Measurements from ENCODE around the gene PLEKHB1.

Gene PLEKHB1, protein sequence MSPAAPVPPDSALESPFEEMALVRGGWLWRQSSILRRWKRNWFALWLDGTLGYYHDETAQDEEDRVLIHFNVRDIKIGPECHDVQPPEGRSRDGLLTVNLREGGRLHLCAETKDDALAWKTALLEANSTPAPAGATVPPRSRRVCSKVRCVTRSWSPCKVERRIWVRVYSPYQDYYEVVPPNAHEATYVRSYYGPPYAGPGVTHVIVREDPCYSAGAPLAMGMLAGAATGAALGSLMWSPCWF

DNA sequence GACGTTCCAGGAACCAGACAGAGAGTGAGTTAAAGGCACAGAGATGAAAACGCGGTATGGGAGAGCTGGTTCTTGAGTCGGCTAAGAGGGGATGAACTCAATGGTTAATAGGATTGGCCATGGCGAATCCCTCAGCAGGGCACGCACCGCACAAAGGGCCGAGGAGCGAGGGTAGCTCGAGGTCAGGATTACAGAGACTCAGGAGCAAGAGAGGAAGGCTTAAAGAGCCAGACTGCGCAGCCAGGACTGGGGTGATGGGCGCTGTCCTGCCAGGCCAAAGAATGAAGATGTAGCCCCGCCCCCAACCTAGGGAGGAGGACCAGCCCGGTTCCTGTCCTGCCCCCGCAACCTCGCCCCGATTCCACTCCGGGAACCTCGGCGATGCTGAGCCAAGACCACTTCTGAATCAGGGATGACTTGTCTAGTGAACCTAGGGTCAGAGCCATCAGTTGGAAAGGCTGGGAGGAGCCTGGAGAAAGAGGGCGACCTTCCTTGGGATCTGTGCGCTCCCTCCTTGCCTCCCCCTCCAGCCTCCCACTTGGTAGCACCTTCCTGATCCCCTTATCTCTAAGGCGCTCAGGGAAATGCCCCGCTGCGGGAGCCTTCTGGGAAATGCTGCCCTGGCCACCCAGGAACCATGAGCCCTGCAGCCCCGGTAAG lies at the start of gene PLEKHB1:
Gene PLEKHB1, plus strand, starts transcription at position 610 of the 660 bp plus-strand sequence. Its CDS starts 28 bp downstream, at position 638.
- no peak for DNase-seq (ENCODE audit: low read depth in 1 of 2, low spot score in 1 of 2)

DNA sequence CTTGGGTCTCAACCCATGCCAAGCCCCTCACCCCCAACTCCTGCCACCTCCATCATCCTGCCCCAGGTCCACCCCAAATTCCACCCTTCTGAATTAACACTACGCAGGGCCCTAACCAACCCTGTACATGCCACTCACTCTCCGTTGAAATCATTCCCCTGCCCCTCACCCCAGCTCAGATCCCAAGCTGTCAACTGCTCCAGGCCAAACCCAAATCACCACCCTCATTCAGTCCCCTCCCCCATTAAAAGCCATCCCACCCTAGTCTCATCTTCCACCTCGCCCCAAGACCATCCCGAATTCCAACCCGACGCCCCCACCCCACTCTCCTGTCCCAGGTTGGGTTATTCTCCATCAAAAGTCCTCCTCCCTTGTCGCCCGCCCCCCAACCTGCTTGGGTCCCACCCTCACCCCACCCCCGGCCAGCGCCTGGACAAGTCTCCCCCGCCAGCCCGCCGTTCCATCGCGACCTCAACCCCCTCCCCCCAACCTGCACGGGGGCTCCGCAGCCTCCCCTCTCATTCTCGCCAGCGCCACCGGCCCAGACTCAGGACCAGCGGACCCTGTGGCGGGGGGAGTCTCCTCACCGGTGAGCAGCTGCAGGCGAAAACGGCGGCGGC lies 48.9 kb upstream of the PLEKHB1 start:
- no peak for DNase-seq (ENCODE audit: low read depth in 1 of 2, low spot score in 1 of 2)

DNA sequence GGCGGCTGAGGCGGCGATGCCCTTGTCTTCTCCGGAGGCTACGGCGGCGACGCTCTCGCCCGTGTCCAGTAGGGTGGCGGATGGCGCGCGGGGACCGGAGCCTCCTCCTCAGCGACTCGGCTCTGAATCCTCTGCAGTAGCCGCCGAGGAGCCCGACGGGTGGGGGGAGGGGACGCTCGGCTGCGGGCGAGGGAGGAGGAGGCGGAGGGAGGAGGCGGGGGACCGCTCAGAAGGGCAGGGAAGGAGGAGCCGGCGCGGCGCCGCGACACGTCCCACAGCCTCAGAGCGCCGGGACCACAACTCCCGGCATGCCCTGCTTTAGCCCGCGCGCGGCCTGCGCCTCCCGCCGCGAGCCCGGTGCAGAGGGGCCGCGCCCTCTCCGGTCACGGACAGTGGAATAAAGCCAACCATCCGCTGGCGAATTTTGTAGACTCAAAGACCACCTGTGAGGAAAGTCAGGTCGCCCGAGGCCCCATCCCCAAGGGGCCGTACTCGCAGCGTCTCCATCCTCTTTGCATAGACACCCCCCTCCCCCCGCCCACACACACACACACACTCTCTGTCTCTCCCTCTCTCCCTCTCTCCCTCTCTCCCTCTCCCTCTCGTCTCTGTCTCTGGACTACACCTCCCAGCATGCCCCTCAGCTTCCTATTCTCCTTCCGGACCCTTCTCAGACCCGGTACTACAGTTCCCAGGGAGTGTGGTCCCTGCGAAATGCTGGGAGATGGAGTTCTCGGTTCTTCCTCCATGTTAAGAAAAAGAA lies 48.2 kb upstream of the PLEKHB1 start, which contains the start of gene FAM168A:
Gene FAM168A, minus strand, starts transcription at position 157 of the 763 bp plus-strand sequence. CDS start 129,638 bp downstream, outside the sequence.
- DNase-seq (ENCODE audit: low read depth in 1 of 2, low spot score in 1 of 2) = peak; percentile 79 to 88

DNA sequence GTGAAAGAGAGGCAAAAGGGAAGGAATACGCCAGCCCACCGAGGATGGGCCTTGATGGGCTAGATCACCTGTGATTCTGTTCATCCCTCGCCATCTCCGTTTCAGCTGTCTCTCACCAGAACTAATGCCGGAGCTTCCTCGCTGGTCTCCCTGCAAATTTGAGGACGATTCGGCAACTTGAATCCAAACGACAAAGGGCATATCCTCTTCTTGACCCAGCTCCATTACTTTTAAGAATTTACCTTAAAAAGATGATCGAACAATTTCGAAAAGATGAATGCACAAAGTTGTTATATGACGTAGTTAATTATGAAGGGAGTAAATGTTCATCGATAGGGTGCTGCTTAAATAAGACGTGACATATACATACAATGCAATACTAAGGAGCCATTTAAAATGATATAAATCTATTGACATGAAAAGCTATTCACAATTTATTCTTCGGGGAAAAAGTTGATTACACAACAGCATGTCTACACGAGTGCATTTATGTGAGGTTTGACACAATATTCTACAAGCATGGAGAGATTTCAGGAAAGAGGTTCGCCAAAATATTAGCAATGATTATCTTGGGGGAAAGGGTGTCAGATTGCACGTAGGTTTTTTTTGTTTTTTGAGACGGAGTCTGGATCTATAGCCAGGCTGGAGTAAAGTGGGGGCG lies 47.5 kb upstream of the PLEKHB1 start:
- no peak for DNase-seq (ENCODE audit: low read depth in 1 of 2, low spot score in 1 of 2)

DNA sequence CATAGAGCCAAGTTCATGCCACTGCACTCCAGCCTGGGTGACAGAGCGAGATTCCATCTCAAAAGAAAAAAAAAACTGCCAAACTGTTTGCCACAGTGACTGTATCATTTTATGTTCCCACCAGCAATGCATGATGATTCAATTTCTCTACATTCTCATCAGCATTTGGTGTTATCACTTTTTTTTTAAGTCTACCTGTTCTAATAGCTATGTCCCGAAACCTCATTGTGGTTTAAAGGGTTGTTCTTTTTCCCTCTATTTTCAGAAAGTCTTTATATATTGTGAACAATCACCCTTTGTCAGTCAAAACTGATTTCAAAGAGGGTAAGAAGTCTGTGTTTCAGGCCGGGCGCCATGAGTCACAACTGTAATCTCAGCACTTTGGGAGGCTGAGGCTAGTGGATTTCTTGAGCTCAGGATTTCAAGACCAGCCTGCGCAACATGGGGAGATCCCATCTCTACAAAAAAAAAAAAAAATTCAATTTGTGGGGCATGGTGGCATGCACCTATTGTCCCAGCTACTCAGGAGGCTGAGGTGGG lies 33.7 kb upstream of the PLEKHB1 start:
- DNase-seq (ENCODE audit: low read depth in 1 of 2, low spot score in 1 of 2) = no peak

DNA sequence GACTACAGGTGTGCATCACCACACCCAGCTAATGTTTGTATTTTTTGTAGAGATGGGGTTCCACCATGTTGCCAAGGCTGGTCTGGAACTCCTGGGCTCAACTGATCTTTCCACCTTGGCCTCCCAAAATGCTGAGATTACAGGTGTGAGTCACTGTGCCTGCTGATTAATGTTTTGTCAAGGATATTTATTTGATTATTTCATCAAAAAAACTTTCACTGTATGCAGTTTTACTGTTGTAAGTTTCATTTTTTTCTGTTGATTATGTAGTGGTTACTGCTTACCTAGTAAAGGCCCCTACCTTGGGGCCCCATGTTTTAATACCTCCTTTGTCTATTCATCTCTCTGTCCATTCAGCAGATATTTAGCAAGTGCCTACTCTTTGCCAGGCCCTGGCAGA lies 31.8 kb upstream of the PLEKHB1 start:
- DNase-seq (ENCODE audit: low read depth in 1 of 2, low spot score in 1 of 2) = no peak

DNA sequence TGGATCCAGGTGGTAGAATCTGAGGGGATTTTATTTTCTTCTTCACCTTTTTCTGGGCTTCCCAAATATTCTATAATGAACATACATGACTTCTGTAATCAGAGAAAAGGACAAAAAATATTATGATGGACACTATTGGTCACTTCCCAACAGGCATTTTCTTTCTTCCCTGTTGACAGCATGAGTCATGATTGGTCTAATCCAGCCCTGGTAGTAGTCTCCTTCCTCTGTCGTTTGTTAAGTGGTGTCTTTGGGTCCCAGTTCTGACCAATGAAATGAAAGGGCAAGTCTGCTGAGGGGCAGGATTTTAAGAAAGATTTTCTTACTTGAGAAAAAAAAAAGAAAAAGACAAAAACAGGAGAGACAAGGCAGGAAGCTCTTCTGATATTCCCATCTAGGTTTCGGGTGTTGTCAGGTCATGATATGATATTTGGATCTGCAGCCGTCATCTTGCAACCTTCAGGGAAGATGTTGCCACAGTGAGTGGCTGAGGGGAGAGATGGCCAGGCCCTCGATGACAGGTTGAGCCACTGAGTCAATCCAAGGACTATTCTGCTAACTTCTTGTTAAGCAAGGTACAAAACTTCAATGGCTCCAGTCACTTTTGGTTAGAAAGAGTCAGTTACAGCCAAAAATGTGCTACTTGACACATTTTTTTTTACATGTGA lies 23.3 kb upstream of the PLEKHB1 start:
- no peak for DNase-seq (ENCODE audit: low read depth in 1 of 2, low spot score in 1 of 2)

DNA sequence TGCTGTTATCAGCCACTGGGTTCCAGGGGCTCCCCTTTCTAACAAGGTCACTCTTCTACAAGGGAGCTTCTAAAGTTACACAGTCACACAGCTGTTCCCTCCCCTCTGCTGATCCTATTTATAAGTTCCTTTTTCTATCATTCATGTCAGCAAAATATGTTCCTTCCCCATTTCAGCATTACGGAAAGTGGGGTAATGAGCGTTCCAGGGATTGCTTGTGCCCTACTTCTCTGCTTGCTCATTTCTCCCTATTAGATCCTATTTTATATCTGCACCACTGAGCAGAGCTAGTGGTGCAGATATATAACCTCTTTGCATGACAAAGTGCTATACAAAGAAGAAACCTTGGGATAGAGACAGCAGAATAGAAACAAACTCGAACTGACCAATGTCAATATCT lies 22.7 kb upstream of the PLEKHB1 start:
- no peak for DNase-seq (ENCODE audit: low read depth in 1 of 2, low spot score in 1 of 2)

DNA sequence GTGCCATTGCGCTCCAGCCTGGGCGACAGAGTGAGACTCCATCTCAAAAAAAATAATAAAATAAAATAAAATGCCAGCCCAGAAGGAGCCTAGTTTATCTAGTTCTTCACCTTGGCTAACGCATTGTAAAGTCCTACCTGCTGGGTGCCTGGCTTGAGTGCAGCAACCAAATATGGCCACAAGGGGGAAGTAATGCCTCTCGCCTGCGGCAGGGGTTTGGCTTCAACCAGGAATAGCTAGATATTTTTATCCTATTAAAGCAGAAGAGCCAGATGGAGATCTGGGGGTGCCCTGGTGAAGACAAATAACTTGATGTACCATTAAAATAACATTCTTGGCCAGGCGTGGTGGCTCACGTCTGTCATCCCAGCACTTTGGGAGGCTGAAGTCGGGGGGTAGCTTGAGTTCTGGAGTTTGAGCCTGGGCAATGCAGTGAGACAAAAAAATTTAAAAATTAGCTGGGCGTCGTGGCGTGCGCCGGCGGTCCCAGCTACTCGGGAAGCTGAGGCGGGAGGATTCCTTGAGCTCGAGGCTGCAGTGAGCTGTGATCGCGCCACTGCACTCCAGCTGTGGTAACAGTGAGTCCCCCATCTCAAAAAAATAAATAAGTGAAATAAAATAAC lies 20.6 kb upstream of the PLEKHB1 start:
- DNase-seq (ENCODE audit: low read depth in 1 of 2, low spot score in 1 of 2) = peak; percentile 28 to 64

DNA sequence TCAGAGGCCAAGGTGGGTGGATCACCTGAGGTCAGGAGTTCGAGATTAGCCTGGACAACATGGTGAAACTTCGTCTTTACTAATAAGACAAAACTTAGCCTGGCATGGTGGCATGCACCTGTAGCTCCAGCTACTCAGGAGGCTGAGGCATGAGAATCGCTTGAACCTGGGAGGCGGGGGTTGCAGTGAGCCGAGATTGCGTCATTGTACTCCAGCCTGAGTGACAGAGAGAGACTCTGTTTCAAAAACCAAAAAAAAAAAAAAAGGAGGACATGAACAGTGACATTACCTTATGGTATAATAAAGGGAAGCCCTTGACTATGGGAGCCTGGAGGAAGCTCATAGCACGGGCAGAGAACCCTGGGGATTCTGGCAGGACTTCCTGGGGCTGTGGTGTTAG lies 16.5 kb upstream of the PLEKHB1 start:
- DNase-seq (ENCODE audit: low read depth in 1 of 2, low spot score in 1 of 2) = no peak

DNA sequence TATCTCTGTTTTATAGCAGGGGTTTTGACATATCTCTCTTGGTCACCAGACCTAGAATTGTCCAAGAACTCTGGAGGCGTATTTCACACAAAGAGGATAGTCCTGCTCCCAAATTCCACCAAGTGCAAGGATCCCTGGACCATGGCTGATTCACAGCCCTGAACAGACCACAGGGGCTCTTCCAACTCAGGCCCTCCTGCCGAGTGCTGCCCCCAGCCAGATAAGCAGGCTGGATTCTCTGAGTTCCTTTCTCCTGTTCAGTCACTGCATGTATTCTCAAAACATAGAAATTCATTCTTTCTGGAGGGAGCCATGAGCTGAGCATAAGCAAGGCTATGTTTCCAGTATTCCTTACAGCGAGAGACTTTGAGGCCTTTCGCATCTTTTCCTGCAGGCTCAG lies 13.4 kb upstream of the PLEKHB1 start:
- DNase-seq (ENCODE audit: low read depth in 1 of 2, low spot score in 1 of 2) = no peak

DNA sequence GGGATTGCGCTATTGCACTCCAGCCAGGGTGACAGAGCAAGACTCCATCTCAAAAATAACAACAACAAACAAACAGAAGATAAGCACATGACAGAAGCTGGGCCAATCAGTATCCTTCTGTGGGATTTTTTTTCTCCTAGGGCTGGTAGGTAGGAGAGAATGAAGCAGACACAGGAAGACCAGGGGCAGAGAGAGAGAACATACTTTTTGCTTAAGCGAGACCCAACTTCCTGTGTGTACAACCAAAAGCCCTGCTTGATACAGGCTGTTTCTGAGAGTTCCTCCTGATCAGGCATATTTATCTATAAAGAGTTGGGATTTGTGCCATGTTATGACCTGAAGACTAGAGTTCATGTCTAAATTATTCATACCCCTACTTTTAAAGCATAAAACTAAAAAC lies 12.4 kb upstream of the PLEKHB1 start:
- DNase-seq (ENCODE audit: low read depth in 1 of 2, low spot score in 1 of 2) = no peak

DNA sequence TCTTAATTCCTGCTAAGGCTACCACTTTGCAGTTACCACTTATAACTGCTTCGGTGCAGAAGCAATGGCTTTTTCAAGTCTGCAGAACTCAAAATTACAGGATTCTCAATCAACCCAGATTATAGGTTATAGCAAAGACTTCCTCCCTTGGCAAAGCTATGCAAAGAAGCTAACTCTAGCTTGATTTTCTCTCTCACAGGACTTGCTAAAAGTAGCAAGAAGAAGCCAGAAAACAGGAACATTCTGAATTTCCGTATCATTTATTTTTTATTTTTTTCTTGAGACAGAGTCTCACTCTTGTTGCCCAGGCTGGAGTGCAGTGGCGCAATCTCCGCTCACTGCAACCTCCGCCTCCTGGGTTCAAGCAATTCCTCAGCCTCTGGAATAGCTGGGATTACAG lies 10.7 kb upstream of the PLEKHB1 start:
- no peak for DNase-seq (ENCODE audit: low read depth in 1 of 2, low spot score in 1 of 2)

DNA sequence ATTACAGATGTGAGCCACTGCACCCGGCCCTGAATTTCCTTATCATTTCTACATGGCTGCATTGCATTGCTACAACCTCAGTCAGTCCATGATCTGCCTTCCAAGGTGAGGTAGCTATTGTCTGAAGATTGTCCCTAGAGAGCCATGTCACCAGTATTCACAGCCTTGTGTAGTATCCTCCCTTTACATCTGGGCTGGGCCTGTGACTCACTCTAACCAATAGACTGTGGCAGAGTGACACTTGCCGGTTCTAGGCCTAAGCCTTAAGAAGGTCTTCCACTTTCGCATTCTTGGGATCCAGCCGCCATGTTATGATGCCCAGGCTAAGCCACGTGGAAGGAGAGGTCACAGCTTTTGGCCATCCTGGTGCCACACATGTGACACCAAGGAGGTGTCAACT lies 10.1 kb upstream of the PLEKHB1 start:
- no peak for DNase-seq (ENCODE audit: low read depth in 1 of 2, low spot score in 1 of 2)

DNA sequence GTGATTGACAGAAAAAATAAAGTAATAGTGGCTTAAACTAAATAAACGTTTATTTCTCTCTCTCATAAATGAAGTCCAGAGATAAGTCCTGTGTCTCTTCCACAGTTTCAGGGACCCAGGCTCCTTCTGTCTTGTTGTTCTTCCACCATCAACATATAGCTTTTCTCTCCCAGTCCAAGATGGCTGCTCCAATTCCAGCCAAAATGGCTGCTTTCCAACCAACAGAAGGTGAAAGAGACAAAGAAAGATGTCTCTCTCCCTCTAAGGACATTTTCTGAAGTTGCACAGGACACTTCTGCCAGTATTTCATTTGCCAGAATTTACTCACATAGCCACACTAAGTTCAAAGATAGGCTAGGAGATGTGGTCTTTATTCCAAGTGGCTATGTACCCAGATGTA lies 9.4 kb upstream of the PLEKHB1 start:
- DNase-seq (ENCODE audit: low read depth in 1 of 2, low spot score in 1 of 2) = no peak

DNA sequence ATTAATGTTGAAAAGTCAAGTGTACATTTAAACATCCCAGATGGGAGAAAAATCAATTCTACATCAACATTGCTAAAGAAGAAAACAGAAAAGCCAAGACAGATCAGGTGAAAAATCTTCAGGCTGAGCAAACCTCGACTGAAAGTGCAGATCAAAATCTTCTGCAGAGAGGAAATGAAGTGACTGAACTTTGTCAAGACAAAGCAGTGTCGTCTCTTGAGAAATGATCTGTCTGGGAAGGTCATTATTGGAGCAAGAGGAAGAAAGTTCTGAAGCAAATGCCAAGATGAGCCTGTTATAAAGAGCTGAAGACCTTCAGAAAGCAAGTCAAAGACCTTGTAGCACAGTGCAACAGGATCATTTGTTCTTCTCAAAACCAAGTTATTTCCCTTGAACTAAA lies 5.8 kb upstream of the PLEKHB1 start:
- DNase-seq (ENCODE audit: low read depth in 1 of 2, low spot score in 1 of 2) = no peak

DNA sequence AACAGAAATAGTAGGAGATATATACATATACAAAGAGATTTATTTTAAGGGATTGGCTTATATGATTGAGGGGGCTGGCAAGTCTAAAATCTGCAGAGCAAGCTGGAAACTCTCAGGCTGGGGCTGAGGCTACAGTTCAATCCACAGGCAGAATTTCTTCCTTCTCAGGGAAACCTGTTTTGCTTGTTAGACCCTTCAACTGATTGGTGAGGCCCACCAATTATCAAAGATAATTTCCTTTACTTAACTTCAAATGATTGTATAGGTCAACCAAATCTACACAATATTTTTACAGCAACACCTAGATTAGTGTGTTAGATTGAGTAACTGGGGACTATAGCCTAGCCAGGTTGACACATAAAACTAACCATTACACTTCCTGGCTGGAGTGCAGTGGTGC lies 4.7 kb upstream of the PLEKHB1 start:
- DNase-seq (ENCODE audit: low read depth in 1 of 2, low spot score in 1 of 2) = no peak

DNA sequence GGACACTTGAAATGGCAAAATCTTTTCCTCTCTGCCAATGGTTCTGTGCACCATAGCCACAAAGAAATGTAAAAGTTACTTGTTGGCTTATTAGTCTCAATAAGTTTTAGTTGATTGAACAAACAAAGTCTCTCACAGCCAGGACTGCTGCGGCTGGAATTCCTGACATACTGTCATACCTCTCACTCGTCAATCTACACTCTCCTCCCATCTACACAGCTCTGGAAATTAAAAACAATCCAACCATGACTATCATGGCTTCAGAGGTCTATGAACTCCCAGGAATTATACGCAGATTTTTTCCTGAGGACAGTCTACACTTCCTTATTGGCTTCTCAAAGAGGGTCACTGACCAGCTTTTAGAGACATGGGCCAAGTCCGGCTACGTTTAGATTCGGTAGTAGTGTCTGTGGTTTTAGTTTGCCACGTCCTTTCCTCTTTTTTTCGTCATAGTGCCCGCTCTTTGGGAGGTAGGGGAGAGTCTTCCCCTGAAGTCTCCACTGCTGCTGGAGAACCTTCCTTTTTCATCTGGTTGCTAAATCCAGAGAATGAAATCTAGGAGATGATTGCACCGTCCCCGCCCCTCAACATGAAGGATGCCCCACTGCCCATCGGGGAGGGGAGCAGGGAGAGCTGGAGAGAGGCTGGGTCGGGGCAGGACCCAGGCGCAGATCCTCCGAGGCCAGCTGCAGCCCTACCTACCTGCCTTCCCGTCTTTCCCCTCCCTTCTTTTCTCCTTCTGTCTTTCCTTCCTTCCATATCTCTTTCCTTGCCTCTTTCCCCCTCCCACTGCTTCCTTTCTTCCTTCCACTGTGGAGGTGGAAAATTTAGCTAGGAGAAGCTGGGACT lies 1.0 kb upstream of the PLEKHB1 start:
- no peak for DNase-seq (ENCODE audit: low read depth in 1 of 2, low spot score in 1 of 2)
